Uterus (tissue), 2 donors: ENCODE data around the gene THRB.

ENCODE experiments used
- CTCF ChIP-seq, 4 experiments: fragments of 200-600 bp in 2 of 4; fragments of 450-650 bp in 2 of 4; sonication (generic) in 2 of 4; IDR thresholded peaks; one replicate each; pipeline ENCODE4 v1.5.1; 2016 to 2019; ENCODE audit warnings: antibody characterized with exemption in 4 of 4, mild to moderate bottlenecking in 2 of 4, moderate library complexity in 1 of 4
- POLR2A ChIP-seq, 2 donors: fragments of 450-650 bp; IDR thresholded peaks; one replicate each; pipeline ENCODE4 v1.6.1; 2016; ENCODE audit warnings: antibody characterized with exemption in 2 of 2, mild to moderate bottlenecking in 1 of 2, moderate library complexity in 1 of 2

DNA sequence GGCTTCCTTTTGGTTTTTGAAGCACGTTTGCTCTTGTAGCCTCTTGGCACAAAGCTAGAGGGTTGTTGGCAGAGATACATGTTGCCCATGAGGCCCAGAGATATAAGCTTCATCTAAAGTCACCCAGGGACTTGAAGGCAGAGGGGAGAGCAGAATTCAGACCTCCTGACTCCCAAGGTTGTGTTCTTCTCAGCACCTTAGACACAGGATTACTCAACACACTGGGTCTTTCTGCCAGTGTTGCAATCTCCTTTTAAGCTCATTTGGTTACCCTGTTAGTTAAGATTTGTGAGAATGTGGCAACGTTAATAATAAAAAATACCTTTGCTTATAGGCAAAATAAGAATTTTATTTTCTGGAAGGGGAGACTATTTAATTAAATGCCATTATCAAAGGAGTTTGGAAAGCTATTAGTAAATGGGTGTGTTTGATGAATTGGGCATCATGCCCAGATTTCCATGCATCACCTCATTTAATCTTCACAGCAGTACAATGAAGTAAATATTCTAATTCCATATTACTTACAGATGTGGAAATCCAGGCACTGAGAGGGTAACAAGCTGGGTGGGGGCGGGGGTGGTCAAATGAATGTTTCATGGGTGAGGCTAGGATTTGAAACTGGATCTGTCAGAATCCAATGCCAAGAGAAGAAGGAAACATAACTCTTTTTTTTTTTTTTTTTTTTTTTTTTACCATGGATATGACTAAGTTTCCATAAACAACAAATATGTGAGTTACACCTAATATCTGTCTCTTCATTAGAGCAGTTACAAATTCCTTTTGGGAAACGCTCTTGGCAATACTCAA is 366.2 kb downstream of the THRB start:
- TF ChIP-seq CTCF (IDR thresholded peaks at IDR 0.05) (no peak), POLR2A (IDR thresholded peaks at IDR 0.05) (no peak)
